Frontal cortex (tissue), 4 donors: Measurements from ENCODE around the gene VN1R5. TPM values are rescaled to one million over a fixed set of nuclear protein-coding genes. Genes with fewer than 3 reads are reported as not detected.
"Not testable (repeated sequence)": the region's sequence is repeated elsewhere in the genome, so short reads cannot be mapped to it uniquely, and the experiment has no call there.

Experiments used
- DNase-seq, 2 donors: peaks; one replicate each; pipeline ENCODE4 v3.0.0; 2012; ENCODE audit warnings: low spot score in 2 of 2
- FAIRE-seq: peaks from 2 replicates; lab custom pipeline; 2012; peaks lifted over from hg19 to GRCh38; lab: Jason Lieb, UNC
- total RNA-seq: library from RNA; depleted of rRNA; stranded (reverse); fragments of >200 nt; gene quantifications from one replicate; pipeline ENCODE4 v1.2.3, GENCODE V29; 2014
- donor health status: control.
- donor health status: control.
- donor health status: control.

VN1R5 gene
- total RNA-seq: not detected

DNA sequence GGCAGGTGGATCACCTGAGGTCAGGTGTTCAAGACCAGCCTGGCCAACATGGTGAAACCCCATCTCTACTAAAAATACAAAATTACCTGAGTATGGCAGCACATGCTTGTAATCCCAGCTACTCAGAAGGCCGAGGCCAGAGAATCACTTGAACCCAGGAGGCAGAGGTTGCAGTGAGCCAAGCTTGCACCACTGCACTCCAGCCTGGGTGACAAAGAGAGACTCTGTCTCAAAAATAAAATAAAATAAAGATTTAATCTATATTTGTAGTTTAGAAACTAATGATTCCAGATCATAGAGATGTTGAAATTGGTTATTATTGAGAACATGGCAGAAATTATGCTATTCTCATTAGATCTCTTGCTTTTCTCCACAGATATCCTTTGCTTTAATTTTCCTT lies at the start of gene VN1R5:
TSS of gene VN1R5 (plus strand) at position 301 of the 400 bp plus-strand sequence.
- DNase-seq, FAIRE-seq: not testable (repeated sequence)

GRCh38 chr1:247209396-247209795 lies 46.5 kb upstream of the VN1R5 start:
- no peak for DNase-seq
- no peak for FAIRE-seq

GRCh38 chr1:247210062-247210375 lies 45.9 kb upstream of the VN1R5 start:
- FAIRE-seq: no peak
- DNase-seq: no peak

DNA sequence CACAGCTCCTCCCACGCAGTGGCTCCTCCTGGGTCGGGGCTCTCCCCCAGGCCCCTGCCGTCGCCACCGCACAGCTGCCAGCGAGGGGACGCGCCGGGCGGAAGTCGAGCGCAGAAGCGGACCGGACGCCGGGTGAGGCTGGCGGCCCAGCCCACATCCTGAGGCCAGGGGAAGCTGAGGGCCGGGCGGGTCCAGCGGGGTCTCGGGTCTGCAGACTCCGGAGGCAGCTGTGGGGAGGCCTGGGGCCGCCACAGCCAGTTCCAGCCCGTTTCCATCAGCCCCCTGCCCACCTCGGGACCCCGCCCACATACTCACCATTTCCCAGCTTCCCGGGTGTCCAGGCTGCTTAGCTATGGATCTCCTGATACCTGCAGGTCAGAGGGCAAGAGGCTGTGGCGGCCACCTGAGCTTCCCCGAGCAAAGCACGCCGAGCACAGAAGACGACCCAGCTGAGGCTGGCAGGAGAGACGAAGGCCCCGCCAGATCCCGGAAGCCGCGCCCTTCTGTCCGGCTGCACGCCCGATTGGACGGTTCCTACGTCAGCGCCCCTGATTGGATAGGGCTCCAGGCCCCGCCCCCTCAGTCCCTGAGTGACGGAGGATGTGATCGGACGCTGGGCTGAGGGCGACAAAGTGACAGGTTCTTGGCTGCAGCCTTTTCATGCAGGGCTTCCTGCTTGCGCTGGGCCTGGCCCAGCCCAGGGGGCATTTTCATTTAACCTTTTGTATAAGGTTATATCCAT lies 45.3 kb upstream of the VN1R5 start:
- FAIRE-seq (peak; percentile 94), DNase-seq (peak; percentile 90 to 93)

DNA sequence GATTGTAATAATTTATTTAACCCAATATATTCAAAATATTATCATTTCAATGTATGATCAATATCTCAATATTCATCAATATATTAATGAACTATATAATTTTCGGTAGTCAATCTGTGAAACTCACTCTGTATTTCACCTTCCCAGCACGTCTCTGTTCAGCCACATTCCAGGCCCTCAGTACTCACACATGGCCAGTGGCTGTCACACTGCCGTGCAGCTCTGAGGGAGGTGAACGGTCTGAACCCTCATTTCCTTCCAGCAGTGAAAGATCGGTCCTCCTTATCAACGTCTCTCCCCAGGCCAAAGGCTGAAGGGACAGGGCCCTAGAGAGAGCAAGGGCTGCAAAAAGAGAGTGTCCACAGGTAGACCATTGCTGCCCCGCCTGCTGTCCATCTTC lies 44.5 kb upstream of the VN1R5 start:
- DNase-seq: no peak
- FAIRE-seq: peak; percentile 31

- DNase-seq (no peak), FAIRE-seq (no peak)
These were observed 43.9 kb upstream of the VN1R5 start for GRCh38 chr1:247212012-247212411.

DNA sequence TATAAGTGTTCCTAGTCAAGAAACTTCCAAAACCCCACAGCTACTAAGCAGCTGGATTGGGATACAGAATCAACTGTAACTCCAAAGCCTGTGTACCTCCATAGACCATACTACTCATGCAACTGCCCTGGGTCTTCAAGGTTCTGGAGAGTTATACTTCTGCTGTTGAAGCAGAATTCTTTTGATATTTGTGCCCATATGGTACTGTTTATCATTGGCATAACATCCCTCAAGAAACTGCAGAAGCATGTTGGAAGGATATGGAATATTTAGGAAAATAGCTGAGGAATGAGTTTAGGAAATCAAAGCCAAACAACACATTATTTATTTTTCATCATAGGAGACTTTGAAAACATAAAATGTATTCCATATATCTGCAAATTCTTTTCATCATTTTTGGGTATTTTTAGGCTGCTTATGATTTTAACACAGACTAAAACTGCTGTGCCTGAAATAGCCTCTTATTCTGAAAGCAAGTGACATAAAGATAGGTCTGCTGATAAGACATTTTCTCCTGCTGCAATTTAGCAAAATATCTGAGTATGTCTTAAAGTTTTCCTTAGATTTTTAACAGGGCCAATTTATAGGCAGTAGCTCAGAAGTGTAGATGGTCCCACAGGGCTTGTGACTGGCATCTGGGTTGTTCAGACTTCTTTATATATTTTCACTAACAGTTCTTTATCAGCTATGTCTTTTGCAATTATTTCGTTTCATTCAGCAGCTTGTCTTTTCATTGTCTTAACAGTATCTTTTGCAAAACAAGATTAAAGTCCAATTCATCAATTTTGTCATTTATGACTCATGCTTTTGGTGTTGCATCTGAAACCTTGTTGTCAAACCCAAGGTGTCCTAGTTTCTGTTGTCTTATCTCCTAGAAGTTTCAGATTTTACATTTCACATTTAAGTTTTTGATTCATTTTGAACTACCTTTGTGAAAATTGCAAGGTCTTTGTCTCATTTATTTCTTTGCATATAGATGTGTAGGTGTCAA lies 43.0 kb upstream of the VN1R5 start:
- no peak for DNase-seq
- FAIRE-seq: no peak

DNA sequence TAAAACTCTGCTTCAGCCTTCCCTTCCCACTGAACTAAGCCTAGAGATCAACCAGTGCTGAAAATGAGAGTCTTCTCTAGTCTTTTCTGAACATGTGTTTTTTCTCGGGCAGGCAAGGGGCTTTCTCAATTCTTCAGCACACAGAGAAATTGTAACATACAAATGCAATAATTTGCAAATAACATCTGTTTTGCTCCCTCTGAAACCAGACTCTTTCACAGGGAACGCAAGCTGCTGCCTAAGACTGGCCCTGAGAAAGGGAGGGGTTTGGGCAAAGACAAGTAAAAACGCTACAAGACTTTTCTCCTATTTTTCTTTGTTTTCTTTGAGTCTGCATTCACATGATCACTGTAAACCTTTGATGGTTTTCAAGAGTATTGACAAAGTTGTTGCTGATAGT lies 39.6 kb upstream of the VN1R5 start:
- DNase-seq: no peak
- FAIRE-seq: no peak

DNA sequence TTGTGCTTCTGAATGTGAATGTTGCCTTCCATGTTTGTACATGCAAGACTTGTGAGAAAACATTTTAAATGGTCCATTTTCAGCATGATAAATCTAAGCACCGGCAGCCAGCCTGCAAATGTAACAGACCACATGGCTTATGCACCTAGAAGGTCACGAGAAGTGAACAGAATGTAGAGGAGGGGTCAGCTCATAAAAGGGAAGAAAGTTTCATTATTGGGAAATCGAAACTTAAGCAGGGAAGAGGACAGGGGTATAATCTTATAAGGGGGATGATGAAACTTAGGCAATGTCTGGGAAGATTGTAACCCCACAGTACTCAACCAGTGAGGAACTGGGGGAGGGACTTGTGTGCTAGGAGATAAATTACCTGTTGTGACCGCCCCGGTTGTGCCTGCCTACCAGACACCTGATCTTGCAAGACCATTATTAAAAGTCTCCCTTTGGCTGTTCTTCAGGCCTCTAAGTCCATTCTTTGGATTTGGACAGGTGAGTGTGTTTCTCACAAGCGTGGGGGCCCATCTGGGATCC lies 37.7 kb upstream of the VN1R5 start:
- DNase-seq (no peak), FAIRE-seq (no peak)

DNA sequence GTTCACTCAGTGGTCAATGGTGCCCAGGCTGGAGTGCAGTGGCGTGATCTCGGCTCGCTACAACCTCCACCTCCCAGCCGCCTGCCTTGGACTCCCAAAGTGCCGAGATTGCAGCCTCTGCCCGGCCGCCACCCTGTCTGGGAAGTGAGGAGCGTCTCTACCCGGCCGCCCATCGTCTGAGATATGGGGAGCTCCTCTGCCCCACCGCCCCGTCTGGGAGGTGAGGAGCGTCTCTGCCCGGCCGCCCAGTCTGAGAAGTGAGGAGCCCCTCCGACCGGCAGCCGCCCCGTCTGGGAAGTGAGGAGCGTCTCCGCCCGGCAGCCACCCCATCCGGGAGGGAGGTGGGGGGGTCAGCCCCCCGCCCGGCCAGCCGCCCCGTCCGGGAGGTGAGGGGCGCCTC lies 35.6 kb upstream of the VN1R5 start:
- not testable (repeated sequence) for FAIRE-seq, DNase-seq

GRCh38 chr1:247222840-247223239 lies 33.0 kb upstream of the VN1R5 start:
- no peak for FAIRE-seq
- DNase-seq: no peak

- DNase-seq (no peak), FAIRE-seq (no peak)
These were observed 31.1 kb upstream of the VN1R5 start for GRCh38 chr1:247224822-247225221.

- no peak for DNase-seq
- no peak for FAIRE-seq
These were observed 27.7 kb upstream of the VN1R5 start for GRCh38 chr1:247228133-247228532.

DNA sequence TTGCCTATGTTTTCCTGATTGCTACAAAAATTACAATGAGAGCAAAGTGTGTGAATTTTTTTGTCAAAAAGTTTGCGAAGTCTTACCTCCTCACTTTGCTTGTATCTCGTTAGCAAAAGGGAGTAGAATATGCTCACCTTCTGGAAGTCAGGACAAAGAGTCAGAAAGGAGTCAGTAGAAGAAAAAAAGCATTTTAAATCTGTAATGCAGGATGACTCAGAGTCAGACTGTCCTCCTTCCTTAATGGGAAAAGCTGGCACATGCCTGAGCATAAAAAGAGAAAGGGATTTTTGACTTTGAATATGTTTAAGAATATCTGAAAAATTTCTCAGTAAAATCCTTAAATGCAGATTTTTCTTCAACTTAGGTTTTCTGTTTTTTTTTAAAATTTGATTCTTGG lies 14.2 kb upstream of the VN1R5 start:
- peak in 1 of 2 donors; percentile 13 for DNase-seq
- no peak for FAIRE-seq

DNA sequence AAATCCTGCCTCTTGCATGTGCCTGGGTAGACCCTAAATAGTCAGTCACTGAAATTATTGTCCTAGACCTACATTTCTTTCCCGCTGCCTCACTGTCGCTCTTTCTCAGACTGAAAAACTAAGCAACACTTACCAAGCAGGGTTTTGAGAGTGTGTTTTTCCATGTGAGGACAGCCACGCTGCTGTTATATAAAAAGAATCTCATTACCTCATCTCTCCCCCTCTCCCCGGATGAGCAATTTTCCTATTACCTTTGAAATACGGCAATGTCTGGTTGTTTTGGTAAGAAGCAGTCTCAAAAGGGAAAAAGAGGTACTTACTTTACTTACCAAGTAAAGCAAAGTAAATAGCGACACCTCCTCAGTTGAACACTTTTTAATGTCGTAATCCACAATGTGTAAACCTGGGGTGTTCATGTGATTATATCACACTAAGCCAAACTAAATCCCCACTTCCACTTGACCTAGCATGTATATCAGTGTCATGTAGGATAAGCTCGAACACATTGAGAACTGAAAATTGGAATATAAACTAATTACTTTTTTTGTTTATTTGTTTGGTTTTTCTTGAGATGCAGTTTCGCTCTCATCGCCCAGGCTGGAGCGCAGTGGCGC lies 12.2 kb upstream of the VN1R5 start:
- FAIRE-seq: no peak

DNA sequence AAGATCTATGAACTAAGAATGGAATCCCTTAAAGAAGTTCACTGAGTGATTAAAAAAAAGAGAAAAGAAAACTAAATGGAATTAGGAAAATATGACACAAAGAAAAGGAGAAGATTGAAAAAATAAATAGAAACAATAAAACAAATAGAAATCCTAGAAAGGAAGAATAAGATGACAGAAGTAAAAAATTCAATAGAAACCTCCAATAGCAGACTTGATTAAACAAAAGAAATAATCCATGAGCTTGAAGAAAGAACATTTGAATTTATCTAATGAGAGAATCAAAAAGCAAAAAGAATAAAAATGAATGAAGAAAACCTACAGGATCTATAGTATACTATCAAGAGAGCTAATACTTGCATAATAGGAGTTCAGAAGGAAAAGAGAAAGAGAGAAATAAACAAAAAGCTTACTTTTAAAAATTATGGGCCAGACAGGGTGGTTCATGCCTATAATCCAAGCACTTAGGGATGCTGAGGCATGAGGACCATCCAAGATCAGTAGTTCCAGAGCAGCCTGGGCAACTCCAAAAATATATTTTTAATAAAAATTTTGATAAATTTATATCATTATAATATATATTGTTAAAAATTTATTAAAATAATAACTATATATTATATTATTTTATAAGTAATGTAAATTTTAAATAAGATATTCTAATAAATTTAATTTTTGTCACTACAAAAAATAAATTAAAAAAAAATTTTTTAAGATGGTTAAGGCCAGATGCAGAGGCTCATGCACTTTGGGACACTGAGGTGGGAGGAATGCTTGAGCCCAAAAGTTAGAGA lies 9.4 kb upstream of the VN1R5 start:
- no peak for DNase-seq
- FAIRE-seq: peak; percentile 85

More for the DNA sequence above, 12.2 kb upstream of the VN1R5 start:
- DNase-seq: no peak

GRCh38 chr1:247247568-247247967 lies 8.3 kb upstream of the VN1R5 start:
- FAIRE-seq (no peak), DNase-seq (no peak)

GRCh38 chr1:247266053-247266452 lies 10.2 kb downstream of the VN1R5 start:
- FAIRE-seq: no peak
- DNase-seq: no peak

DNA sequence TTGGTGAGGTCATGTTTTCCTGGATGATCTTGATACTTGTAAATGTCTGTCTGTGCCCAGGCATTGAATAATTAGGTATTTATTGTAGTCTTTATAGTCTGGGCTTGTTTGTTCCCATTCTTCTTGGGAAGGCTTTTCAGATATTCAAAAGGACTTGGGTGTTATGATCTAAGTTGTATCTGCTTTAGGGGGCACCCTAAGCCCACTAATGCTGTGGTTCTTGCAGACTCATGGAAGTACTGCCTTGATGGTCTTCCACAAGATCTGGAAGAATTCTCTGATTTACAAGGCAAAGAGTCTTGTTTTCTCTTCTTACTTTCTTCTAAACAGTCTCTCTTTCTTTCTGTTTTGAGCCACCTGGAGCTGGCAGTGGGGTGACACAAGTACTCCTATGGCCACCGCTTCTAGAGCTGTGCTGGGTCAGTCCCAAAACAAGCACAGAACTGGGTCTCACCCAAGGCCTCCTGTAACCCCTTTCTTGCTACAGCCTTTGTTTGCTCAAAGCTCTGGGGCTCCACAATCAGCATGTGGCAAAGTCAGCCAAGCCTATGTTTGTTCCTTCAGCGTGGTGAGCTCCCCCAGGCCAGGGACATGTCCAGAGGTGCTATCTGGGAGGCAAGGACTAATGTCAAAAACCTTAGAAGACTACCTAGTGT lies 12.6 kb downstream of the VN1R5 start:
- no peak for DNase-seq
- no peak for FAIRE-seq
